Lower lobe of right lung (tissue), 2 donors: ENCODE results near the gene CLCA1. TPM values are rescaled to one million over a fixed set of nuclear protein-coding genes. Genes with fewer than 3 reads are reported as not detected.

Experiments used
- ATAC-seq, 2 donors: fragments of 200-7000 bp; cut with Tn5 transposase; one replicate each; pipeline ENCODE4 v1.9.1; 2020 to 2022; ENCODE audit warnings: mild to moderate bottlenecking in 2 of 2, moderate library complexity in 2 of 2
- DNase-seq: peaks from one replicate; pipeline ENCODE4 v3.0.0-alpha.2; 2020
- H3K27ac ChIP-seq: fragments of 200-600 bp; one replicate; pipeline ENCODE4 v1.8.0; 2022
- H3K27me3 ChIP-seq: fragments of 200-600 bp; one replicate; pipeline ENCODE4 v1.8.0; 2022; ENCODE audit warnings: low read depth
- H3K36me3 ChIP-seq: fragments of 200-600 bp; one replicate; pipeline ENCODE4 v1.8.0; 2022; ENCODE audit warnings: mild to moderate bottlenecking
- H3K4me1 ChIP-seq: fragments of 200-600 bp; one replicate; pipeline ENCODE4 v1.8.0; 2022
- H3K4me3 ChIP-seq: fragments of 200-600 bp; one replicate; pipeline ENCODE4 v1.8.0; 2022; ENCODE audit warnings: mild to moderate bottlenecking
- H3K9me3 ChIP-seq: fragments of 200-600 bp; one replicate; pipeline ENCODE4 v1.8.0; 2022
- intact Hi-C: fragments of 100-400 bp; cut with DNase I; formaldehyde crosslinking; loops from one replicate; pipeline ENCODE4 v1.11.0; 2022
- total RNA-seq: library from RNA; stranded (reverse); fragmentation: NEBNext Ultra II Directional; extraction: Animal tissue kit (Norgen Biotek cat#: 25700); gene quantifications from one replicate; pipeline ENCODE4 v1.2.1, GENCODE V29; 2021
- TF ChIP-seq, protein P1 (sequence below): fragments of 200-600 bp; IDR thresholded peaks from one replicate; pipeline ENCODE4 v1.8.0; 2022; ENCODE audit warnings: antibody characterized with exemption, mild to moderate bottlenecking
- donor health status: DM: no; HTN: yes; CAD: no; lungs with severe emphysema.

Gene CLCA1
- total RNA-seq, 1 donor from 2014 or later = not detected

- no peaks in the 10 kb centered on the region for H3K4me1 ChIP-seq
- no peak overlapping the region for H3K27ac ChIP-seq
- H3K27me3 ChIP-seq = no peaks in the 10 kb centered on the region
- no peaks in the 10 kb centered on the region for H3K36me3 ChIP-seq
- ATAC-seq = no peak
- no peak for DNase-seq
- intact Hi-C loops = no loop called here
- TF ChIP-seq, protein P1, sequence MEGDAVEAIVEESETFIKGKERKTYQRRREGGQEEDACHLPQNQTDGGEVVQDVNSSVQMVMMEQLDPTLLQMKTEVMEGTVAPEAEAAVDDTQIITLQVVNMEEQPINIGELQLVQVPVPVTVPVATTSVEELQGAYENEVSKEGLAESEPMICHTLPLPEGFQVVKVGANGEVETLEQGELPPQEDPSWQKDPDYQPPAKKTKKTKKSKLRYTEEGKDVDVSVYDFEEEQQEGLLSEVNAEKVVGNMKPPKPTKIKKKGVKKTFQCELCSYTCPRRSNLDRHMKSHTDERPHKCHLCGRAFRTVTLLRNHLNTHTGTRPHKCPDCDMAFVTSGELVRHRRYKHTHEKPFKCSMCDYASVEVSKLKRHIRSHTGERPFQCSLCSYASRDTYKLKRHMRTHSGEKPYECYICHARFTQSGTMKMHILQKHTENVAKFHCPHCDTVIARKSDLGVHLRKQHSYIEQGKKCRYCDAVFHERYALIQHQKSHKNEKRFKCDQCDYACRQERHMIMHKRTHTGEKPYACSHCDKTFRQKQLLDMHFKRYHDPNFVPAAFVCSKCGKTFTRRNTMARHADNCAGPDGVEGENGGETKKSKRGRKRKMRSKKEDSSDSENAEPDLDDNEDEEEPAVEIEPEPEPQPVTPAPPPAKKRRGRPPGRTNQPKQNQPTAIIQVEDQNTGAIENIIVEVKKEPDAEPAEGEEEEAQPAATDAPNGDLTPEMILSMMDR = no peak
- no peaks in the 10 kb centered on the region for H3K9me3 ChIP-seq
- no peak overlapping the region for H3K4me3 ChIP-seq
These were observed 32.7 kb upstream of the CLCA1 start for GRCh38 chr1:86436041-86436440.

DNA sequence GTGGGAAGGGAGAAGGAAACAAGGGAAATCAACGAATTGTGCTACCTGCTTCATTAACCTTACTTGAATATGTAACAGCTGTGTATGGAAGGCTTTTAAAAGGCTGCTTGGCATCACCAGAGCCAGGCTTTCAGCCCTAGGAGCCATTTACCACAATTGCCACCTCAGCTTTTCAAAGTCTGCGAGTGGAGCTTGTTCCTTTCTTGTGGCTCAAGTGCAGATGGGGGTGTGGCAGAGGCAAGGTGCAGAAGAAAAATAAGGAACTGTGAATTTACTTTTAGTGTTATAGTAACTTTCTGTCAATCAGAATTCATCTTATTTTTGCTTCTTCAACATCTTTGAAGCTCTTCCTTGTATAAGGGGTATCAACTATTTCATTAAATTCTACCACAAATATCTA is 27.1 kb upstream of the CLCA1 start:
- TF ChIP-seq, protein P1 = no peak
- Histone ChIP-seq H3K4me1 (no peaks in the 10 kb centered on the region), H3K36me3 (no peaks in the 10 kb centered on the region), H3K4me3 (no peak overlapping the region), H3K27ac (no peak overlapping the region), H3K27me3 (no peaks in the 10 kb centered on the region), H3K9me3 (no peaks in the 10 kb centered on the region)
- no peak for ATAC-seq
- DNase-seq = no peak
- intact Hi-C loops = no loop called here

DNA sequence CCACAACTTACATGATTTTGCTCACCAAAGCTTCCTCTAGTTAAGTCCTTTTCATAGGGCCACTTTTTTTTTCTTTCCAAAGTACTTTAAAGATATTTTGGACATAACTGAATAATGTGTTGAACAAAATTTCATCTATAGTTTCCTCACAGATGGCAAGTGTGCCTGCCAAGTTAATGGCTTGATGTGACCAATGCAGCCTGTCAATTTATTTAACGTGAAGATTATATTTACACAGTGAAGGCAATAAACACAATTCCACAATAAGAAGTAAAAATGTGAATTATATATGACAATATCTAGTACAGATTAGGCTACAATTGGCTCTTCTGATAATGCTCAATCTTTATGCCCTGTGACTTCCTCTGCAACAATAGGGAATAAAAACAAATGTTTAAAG is 26.7 kb upstream of the CLCA1 start:
- Histone ChIP-seq H3K9me3 (no peaks in the 10 kb centered on the region), H3K4me3 (no peak overlapping the region), H3K27ac (no peak overlapping the region), H3K4me1 (no peaks in the 10 kb centered on the region), H3K36me3 (no peaks in the 10 kb centered on the region), H3K27me3 (no peaks in the 10 kb centered on the region)
- DNase-seq (no peak), ATAC-seq (no peak)
- TF ChIP-seq, protein P1 = no peak
- intact Hi-C loops = no loop called here

DNA sequence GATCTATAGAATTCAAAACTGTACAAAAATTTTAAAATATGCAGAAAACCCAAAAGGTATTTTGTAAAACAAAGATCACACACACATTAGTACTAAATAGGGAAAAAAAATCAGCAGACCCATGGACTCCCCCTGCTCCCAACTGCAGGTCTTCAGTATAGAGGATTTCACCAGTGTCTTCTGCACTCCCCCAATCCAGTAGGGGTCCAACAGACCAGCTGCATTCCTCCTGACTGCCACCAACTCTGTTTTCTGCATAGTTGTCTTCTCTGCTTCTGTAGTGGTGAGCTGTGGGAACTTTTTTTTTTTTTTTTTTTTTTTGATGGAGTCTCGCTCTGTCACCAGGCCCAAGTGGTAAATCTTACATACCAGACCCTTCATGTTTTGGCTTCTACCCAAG is 22.8 kb upstream of the CLCA1 start:
- H3K27me3 ChIP-seq = no peaks in the 10 kb centered on the region
- no peaks in the 10 kb centered on the region for H3K4me1 ChIP-seq
- H3K9me3 ChIP-seq = no peaks in the 10 kb centered on the region
- TF ChIP-seq, protein P1 = no peak
- no peak for ATAC-seq
- intact Hi-C loops = no loop called here
- no peak overlapping the region for H3K27ac ChIP-seq
- no peak overlapping the region for H3K4me3 ChIP-seq
- no peaks in the 10 kb centered on the region for H3K36me3 ChIP-seq
- DNase-seq = no peak

DNA sequence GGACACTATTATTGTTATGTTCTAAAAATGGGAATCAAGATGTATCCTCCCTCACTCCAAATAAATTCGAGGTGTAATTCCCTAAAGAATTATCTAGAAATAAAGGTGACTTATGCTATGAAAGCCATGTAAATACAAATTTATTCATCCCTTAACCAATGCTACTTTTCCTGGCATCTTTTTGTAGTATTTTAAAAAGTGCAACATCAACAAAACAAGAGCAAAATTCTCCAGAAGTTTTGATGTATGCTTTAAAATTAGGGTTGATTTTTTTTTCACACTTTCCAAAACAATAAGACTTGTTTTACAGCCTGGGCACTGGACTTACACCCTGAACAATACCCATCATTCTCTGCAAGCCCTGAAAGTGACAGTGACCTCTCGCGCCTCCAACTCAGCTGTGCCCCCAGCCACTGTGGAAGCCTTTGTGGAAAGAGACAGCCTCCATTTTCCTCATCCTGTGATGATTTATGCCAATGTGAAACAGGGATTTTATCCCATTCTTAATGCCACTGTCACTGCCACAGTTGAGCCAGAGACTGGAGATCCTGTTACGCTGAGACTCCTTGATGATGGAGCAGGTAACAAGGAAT is 21.4 kb upstream of the CLCA1 start:
- Histone ChIP-seq H3K36me3 (no peaks in the 10 kb centered on the region), H3K4me3 (no peak overlapping the region), H3K27ac (no peak overlapping the region), H3K27me3 (no peaks in the 10 kb centered on the region), H3K9me3 (no peaks in the 10 kb centered on the region), H3K4me1 (no peaks in the 10 kb centered on the region)
- intact Hi-C loops = no loop called here
- DNase-seq (no peak), ATAC-seq (no peak)
- TF ChIP-seq, protein P1 = no peak
